A549 (cell line): ENCODE results near the gene TSKS. TPM values are rescaled to one million over a fixed set of nuclear protein-coding genes. Genes with fewer than 3 reads are reported as not detected.

Experiments
- ATAC-seq, 2 experiments: fragments of 200-7000 bp in 1 of 2; fragments of >200 bp in 1 of 2; cut with Nextera tagmentation in 1 of 2; cut with Tn5 transposase in 1 of 2; 3 replicates each; pipeline versions ENCODE4 v1.8.0 to v1.9.1; 2018 to 2020; ENCODE audit warnings: mild to moderate bottlenecking in 1 of 2, moderate library complexity in 1 of 2
- CTCF ChIA-PET: fragments of 300-600 bp; sonication (Branson Sonifier 250); formaldehyde crosslinking; extraction: SDS; loops from one replicate; lab custom pipeline; 2021; ENCODE audit warnings: antibody characterized with exemption, inconsistent platforms; lab: Yijun Ruan, JAX
- POLR2A ChIA-PET: fragments of 350-600 bp; formaldehyde crosslinking; extraction: SDS; loops from one replicate; lab custom pipeline; 2021; ENCODE audit warnings: antibody characterized with exemption, inconsistent platforms; lab: Yijun Ruan, JAX
- DNase-seq, 2 experiments: peaks; one replicate each; pipeline versions ENCODE4 v3.0.0 to v3.0.0-alpha.2; 2011 to 2016; ENCODE audit warnings: low read depth in 1 of 2, low spot score in 1 of 2
- FAIRE-seq: peaks from 2 replicates; lab custom pipeline; 2011; peaks lifted over from hg19 to GRCh38; lab: Jason Lieb, UNC
- H3K27ac ChIP-seq, 2 experiments: fragments of >200 bp; sonication (Bioruptor Twin); formaldehyde crosslinking; 3 replicates each; pipeline ENCODE4 v1.5.1; 2016 to 2017
- H3K4me1 ChIP-seq: fragments of >200 bp; sonication (Bioruptor Twin); formaldehyde crosslinking; 3 replicates; pipeline ENCODE4 v1.6.1; 2016
- H3K4me2 ChIP-seq: fragments of >200 bp; sonication (Bioruptor Twin); formaldehyde crosslinking; 3 replicates; pipeline ENCODE4 v1.6.1; 2016
- H3K4me3 ChIP-seq: fragments of >200 bp; sonication (Bioruptor Twin); formaldehyde crosslinking; 3 replicates; pipeline ENCODE4 v1.5.1; 2016
- H3K9me3 ChIP-seq: fragments of >200 bp; sonication (Bioruptor Twin); formaldehyde crosslinking; 3 replicates; pipeline ENCODE4 v1.6.1; 2016
- BHLHE40 ChIP-seq: IDR thresholded peaks from 2 replicates; pipeline ENCODE4 v1.6.1; 2012; ENCODE audit warnings: low read depth, low read length, inconsistent platforms
- CBX2 ChIP-seq: fragments of 200-600 bp; sonication (generic); IDR thresholded peaks from 2 replicates; pipeline ENCODE4 v1.6.1; 2016; ENCODE audit warnings: low read depth, mild to moderate bottlenecking, borderline replicate concordance
- CEBPB ChIP-seq, 2 experiments: fragments of >200 bp in 1 of 2; sonication (Bioruptor Twin) in 1 of 2; formaldehyde crosslinking in 1 of 2; IDR thresholded peaks; 2 replicates each; pipeline ENCODE4 v1.6.1; 2012 to 2016
- EHMT2 ChIP-seq: fragments of 200-600 bp; sonication (generic); IDR thresholded peaks from 2 replicates; pipeline ENCODE4 v1.6.1; 2016; ENCODE audit warnings: antibody characterized with exemption, low read depth, mild to moderate bottlenecking, moderate library complexity
- ESRRA ChIP-seq: fragments of 150-350 bp; IDR thresholded peaks from 2 replicates; pipeline ENCODE4 v1.6.1; 2014; ENCODE audit warnings: mild to moderate bottlenecking, low read length, borderline replicate concordance
- FOSL2 ChIP-seq, 2 experiments: fragments of 450-650 bp in 1 of 2; fragments of >200 bp in 1 of 2; sonication (Bioruptor Twin) in 1 of 2; formaldehyde crosslinking; IDR thresholded peaks; 2 replicates each; pipeline versions ENCODE4 v1.5.0 to v1.6.1; 2016 to 2020; ENCODE audit warnings: mild to moderate bottlenecking in 1 of 2, moderate library complexity in 1 of 2
- HDAC2 ChIP-seq: fragments of 200-600 bp; sonication (generic); IDR thresholded peaks from 2 replicates; pipeline ENCODE4 v1.6.1; 2016
- HEYL ChIP-seq: fragments of 250-450 bp; sonication (Bioruptor Pico); IDR thresholded peaks from 2 replicates; pipeline ENCODE4 v1.8.0; 2021; ENCODE audit warnings: mild to moderate bottlenecking, moderate library complexity
- HOXA7 ChIP-seq: fragments of 250-450 bp; sonication (Bioruptor Pico); IDR thresholded peaks from 2 replicates; pipeline ENCODE4 v1.5.0; 2020; ENCODE audit warnings: mild to moderate bottlenecking, moderate library complexity
- PHF8 ChIP-seq: fragments of 200-600 bp; sonication (generic); IDR thresholded peaks from 2 replicates; pipeline ENCODE4 v1.6.1; 2016; ENCODE audit warnings: low read depth, mild to moderate bottlenecking, antibody characterized with exemption, moderate library complexity, borderline replicate concordance
- RNF2 ChIP-seq: fragments of 200-600 bp; sonication (generic); IDR thresholded peaks from 2 replicates; pipeline ENCODE4 v1.6.1; 2016; ENCODE audit warnings: low read depth, mild to moderate bottlenecking, antibody characterized with exemption, moderate library complexity, borderline replicate concordance
- SMC3 ChIP-seq: fragments of >200 bp; sonication (Bioruptor Twin); formaldehyde crosslinking; IDR thresholded peaks from 3 replicates; pipeline ENCODE4 v1.6.1; 2018; ENCODE audit warnings: inconsistent platforms
- ZC3H11A ChIP-seq: fragments of 450-650 bp; IDR thresholded peaks from 2 replicates; pipeline ENCODE4 v1.6.1; 2014; ENCODE audit warnings: antibody characterized with exemption, mild to moderate bottlenecking
- ZFP36 ChIP-seq: fragments of 450-650 bp; IDR thresholded peaks from 2 replicates; pipeline ENCODE4 v1.6.1; 2014; ENCODE audit warnings: borderline replicate concordance; ENCODE audit not compliant: partially characterized antibody
- ZSCAN20 ChIP-seq: fragments of 250-450 bp; sonication (Bioruptor Pico); IDR thresholded peaks from 2 replicates; pipeline ENCODE4 v1.8.0; 2022; ENCODE audit warnings: mild to moderate bottlenecking, moderate library complexity
- WGBS: methylation state at CpG from one replicate; pipeline ENCODE4 v1.1.6; 2017; ENCODE audit errors: missing lambda C conversion rate; 5-methylcytosine and 5-hydroxymethylcytosine counted together
- polyA plus RNA-seq, 4 experiments: library from polyadenylated mRNA; depleted of rRNA in 3 of 4; stranded (reverse); fragments of >200 nt; fragmentation: RNase III in 1 of 4; extraction: RNeasy Plus Mini Kit Qiagen cat#74134 plus additional on column Dnase treatment in 1 of 4; gene quantifications; 2 replicates in 3 of 4; 3 replicates in 1 of 4; pipeline ENCODE4 v1.2.3, GENCODE V29; 2011 to 2017
- TF ChIP-seq, protein P1 (sequence below): fragments of 250-450 bp; sonication (Bioruptor Pico); IDR thresholded peaks from 2 replicates; pipeline ENCODE4 v1.5.0; 2021; ENCODE audit warnings: mild to moderate bottlenecking, moderate library complexity, borderline replicate concordance
- TF ChIP-seq, protein P2 (sequence below): IDR thresholded peaks from 2 replicates; pipeline ENCODE4 v1.6.1; 2012; ENCODE audit warnings: low read depth, borderline replicate concordance
- TF ChIP-seq, protein P3 (sequence below): IDR thresholded peaks from 2 replicates; pipeline ENCODE4 v1.6.1; 2012

The TSKS gene
- polyA plus RNA-seq, 2 of the 4 experiments (the other 2 are of a cell fraction), result not detected

DNA sequence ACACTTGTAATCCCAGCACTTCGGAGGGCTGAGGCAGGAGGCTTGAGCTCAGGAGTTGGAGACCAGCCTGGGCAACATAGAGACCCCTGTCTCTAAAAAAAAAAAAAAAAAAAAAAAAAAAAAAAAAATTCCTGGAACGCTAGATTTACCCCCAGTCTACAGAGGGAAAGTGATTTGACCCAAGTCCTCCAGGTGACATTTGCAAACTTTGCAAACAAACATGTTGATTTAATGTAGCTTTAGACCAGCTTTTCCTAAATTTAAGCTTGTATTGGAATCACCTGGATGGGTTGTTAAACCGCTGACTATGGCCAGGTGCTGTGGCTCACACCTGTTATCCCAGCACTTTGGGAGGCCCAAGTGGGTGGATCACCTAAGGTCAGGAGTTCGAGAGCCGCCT lies 63.7 kb downstream of the TSKS start:
- ATAC-seq, result no peak
- H3K4me2 ChIP-seq, result no peak overlapping the region
- no peak overlapping the region for H3K27ac ChIP-seq
- no peak overlapping the region for H3K4me3 ChIP-seq
- ChIA-PET POLR2A (no interaction called here), CTCF (interaction anchor here (0.6 to 4.9 kb wide), 12 partner anchors 9 to 142 kb away, joined by 3 to 42 read pairs (median 4); partner anchors contain the start of gene PRMT1)
- H3K4me1 ChIP-seq, result peaks cover 6% of the 10 kb centered on the region; the same call in 1 of the 3 replicates
- DNase-seq, result no peak
- FAIRE-seq, result no peak
- no peaks in the 10 kb centered on the region for H3K9me3 ChIP-seq
- 80% methylated on average over 5 of the region's 5 CpGs for WGBS
- TF ChIP-seq ZC3H11A (no peak), SMC3 (no peak), ZFP36 (no peak), ZSCAN20 (CRISPR knock-in tag) (no peak), CBX2 (no peak), ESRRA (no peak), HOXA7 (CRISPR knock-in tag) (no peak), FOSL2 (IDR thresholded peaks at IDR 0.05) (no peak), FOSL2 (CRISPR knock-in tag; IDR thresholded peaks at IDR 0.05) (no peak), RNF2 (no peak), HDAC2 (no peak), HEYL (CRISPR knock-in tag) (no peak)
- TF ChIP-seq, protein P1, sequence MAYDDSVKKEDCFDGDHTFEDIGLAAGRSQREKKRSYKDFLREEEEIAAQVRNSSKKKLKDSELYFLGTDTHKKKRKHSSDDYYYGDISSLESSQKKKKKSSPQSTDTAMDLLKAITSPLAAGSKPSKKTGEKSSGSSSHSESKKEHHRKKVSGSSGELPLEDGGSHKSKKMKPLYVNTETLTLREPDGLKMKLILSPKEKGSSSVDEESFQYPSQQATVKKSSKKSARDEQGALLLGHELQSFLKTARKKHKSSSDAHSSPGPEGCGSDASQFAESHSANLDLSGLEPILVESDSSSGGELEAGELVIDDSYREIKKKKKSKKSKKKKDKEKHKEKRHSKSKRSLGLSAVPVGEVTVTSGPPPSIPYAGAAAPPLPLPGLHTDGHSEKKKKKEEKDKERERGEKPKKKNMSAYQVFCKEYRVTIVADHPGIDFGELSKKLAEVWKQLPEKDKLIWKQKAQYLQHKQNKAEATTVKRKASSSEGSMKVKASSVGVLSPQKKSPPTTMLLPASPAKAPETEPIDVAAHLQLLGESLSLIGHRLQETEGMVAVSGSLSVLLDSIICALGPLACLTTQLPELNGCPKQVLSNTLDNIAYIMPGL (CRISPR knock-in tag), result no peak

DNA sequence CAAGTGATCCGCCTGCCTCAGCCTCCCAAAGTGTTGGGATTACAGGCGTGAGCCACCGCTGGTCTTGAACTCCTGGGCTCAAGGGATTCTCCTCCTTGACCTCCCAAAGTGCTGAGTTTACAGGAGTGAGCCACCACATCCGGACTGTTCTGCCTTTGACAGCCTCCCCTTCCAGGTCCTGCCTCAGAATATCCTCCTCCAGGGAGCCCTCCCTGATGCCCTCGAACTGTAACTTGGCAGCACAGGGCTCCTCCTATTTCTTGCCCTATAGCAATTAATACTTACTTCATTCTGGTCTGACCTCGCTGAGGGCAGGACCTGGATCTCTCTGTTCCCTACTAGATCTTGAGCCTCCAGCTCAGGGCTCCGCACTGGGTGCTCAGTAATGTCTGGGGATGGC lies 66.2 kb downstream of the TSKS start:
- ATAC-seq, result no peak
- no peak for DNase-seq
- Histone ChIP-seq H3K4me1 (peaks cover 6% of the 10 kb centered on the region; the same call in 1 of the 3 replicates), H3K27ac (no peak overlapping the region), H3K4me3 (no peak overlapping the region), H3K9me3 (no peaks in the 10 kb centered on the region), H3K4me2 (no peak overlapping the region)
- CTCF ChIA-PET, result interaction anchor here (0.6 to 4.9 kb wide), 5 partner anchors 11 to 439 kb away, joined by 3 to 42 read pairs (median 4); partner anchors contain the start of gene PRMT1
- peak; percentile 82 for TF ChIP-seq ZFP36
- no peak for TF ChIP-seq PHF8
- 74% methylated on average over 7 of the region's 7 CpGs for WGBS
- FAIRE-seq, result no peak
- POLR2A ChIA-PET, result interaction anchor here (0.6 kb wide), 1 partner anchor 331 kb away, joined by 5 read pairs; no protein-coding TSS in a partner anchor

DNA sequence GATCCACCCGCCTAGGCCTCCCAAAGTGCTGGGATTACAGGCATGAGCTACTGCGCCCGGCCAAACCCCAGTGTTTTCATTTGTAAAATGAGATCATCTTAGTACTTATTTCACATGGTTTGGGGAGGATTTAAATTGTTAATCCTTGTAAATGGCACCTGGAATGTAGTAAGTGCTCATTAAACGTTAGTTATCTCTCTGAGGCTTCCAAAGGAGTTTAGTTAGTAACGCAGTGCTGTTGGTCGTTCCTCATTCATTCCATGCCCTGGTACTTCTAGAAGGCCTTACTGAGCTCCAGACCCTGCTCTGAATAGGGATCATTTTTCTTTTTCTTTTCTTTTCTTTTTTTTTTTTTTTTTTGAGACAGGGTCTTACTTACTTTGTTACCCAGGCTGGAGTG lies 67.0 kb downstream of the TSKS start:
- Histone ChIP-seq H3K27ac (no peak overlapping the region), H3K4me3 (no peak overlapping the region), H3K4me1 (peaks cover 2% of the 10 kb centered on the region; the same call in 1 of the 3 replicates)
- ATAC-seq (no peak), DNase-seq (no peak), FAIRE-seq (no peak)
- POLR2A ChIA-PET, result interaction anchor here (0.6 kb wide), 2 partner anchors 69 to 332 kb away, joined by 4 to 5 read pairs; no protein-coding TSS in a partner anchor
- 84% methylated on average over 6 of the region's 6 CpGs for WGBS
- TF ChIP-seq EHMT2 (no peak), CEBPB (IDR thresholded peaks at IDR 0.05) (no peak), BHLHE40 (no peak)
- TF ChIP-seq, protein P2, sequence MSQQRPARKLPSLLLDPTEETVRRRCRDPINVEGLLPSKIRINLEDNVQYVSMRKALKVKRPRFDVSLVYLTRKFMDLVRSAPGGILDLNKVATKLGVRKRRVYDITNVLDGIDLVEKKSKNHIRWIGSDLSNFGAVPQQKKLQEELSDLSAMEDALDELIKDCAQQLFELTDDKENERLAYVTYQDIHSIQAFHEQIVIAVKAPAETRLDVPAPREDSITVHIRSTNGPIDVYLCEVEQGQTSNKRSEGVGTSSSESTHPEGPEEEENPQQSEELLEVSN, result no peak
- TF ChIP-seq, protein P3, sequence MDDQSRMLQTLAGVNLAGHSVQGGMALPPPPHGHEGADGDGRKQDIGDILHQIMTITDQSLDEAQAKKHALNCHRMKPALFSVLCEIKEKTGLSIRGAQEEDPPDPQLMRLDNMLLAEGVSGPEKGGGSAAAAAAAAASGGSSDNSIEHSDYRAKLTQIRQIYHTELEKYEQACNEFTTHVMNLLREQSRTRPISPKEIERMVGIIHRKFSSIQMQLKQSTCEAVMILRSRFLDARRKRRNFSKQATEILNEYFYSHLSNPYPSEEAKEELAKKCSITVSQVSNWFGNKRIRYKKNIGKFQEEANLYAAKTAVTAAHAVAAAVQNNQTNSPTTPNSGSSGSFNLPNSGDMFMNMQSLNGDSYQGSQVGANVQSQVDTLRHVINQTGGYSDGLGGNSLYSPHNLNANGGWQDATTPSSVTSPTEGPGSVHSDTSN, result no peak
- TF ChIP-seq, all 56 proteins: peak for 0
- CTCF ChIA-PET, result interaction anchor here (0.6 to 4.9 kb wide), 9 partner anchors 10 to 146 kb away, joined by 3 to 42 read pairs (median 4); partner anchors contain the start of gene PRMT1
- no peaks in the 10 kb centered on the region for H3K9me3 ChIP-seq
- H3K4me2 ChIP-seq, result no peak overlapping the region
